ENCODE results near the gene SNX4. TPM values are rescaled to one million over a fixed set of nuclear protein-coding genes. Genes with fewer than 3 reads are reported as not detected.

SNX4 gene
- total RNA-seq, 4 donors from 2014 or later: 66.5 to 112 (median 82.1) TPM

GRCh38 chr3:125433611-125434041, 86.4 kb downstream of the SNX4 start:
- Histone ChIP-seq H3K36me3 (no peaks in the 10 kb centered on the region), H3K4me1 (peaks cover 0 to 9% (median 0%) of the 10 kb centered on the region in 4 donors), H3K27me3 (no peaks in the 10 kb centered on the region), H3K9me3 (no peaks in the 10 kb centered on the region), H3K27ac (no peak overlapping the region), H3K4me3 (no peak overlapping the region)
- TF ChIP-seq POLR2A (IDR thresholded peaks at IDR 0.05): no peak
- TF ChIP-seq CTCF (IDR thresholded peaks at IDR 0.05): no peak
- no peak for TF ChIP-seq POLR2AphosphoS5 (IDR thresholded peaks at IDR 0.05)
- no peak for TF ChIP-seq EP300 (IDR thresholded peaks at IDR 0.05; ENCODE audit: low read depth)
- in situ Hi-C loops (cut with MboI; ENCODE audit: low pct_ligation_motif_present in 1 of 4, low pct_unique_long_range_greater_than_20kb in 1 of 4, low sequenced_read_pairs in 3 of 4): loop anchor here (10.0 to 25.0 kb wide), 5 partner anchors 271 to 671 kb away; partner anchors contain the start of gene MUC13 (in 1 of the 4)
- no peak for DNase-seq
- 93% methylated on average over 4 of the region's 6 CpGs; no CpG with 5 or more reads in 1 of the 2 donors for WGBS, 2 donors (ENCODE audit: low coverage in 1 of 2)
- intact Hi-C loops (cut with DNase I; ENCODE audit: low total_unique reads): loop anchor here (10.0 kb wide), 1 partner anchor 509 kb away; no protein-coding TSS in a partner anchor

GRCh38 chr3:125433091-125433534, 86.9 kb downstream of the SNX4 start:
- Histone ChIP-seq H3K4me3 (no peak overlapping the region), H3K4me1 (peaks cover 0 to 5% (median 0%) of the 10 kb centered on the region in 4 donors), H3K36me3 (no peaks in the 10 kb centered on the region), H3K27me3 (no peaks in the 10 kb centered on the region), H3K27ac (no peak overlapping the region), H3K9me3 (no peaks in the 10 kb centered on the region)
- in situ Hi-C loops (cut with MboI; ENCODE audit: low pct_ligation_motif_present in 1 of 4, low pct_unique_long_range_greater_than_20kb in 1 of 4, low sequenced_read_pairs in 3 of 4) (loop anchor here (10.0 to 25.0 kb wide), 5 partner anchors 271 to 671 kb away; partner anchors contain the start of gene MUC13 (in 1 of the 4)), intact Hi-C loops (cut with DNase I; ENCODE audit: low total_unique reads) (loop anchor here (10.0 kb wide), 1 partner anchor 508 kb away; no protein-coding TSS in a partner anchor)
- TF ChIP-seq POLR2A (IDR thresholded peaks at IDR 0.05) (no peak), CTCF (IDR thresholded peaks at IDR 0.05) (no peak), POLR2AphosphoS5 (IDR thresholded peaks at IDR 0.05) (no peak), EP300 (IDR thresholded peaks at IDR 0.05; ENCODE audit: low read depth) (no peak)
- WGBS, 2 donors (ENCODE audit: low coverage in 1 of 2): 73 to 84% methylated on average over 5 to 6 of the region's 6 CpGs
- no peak for DNase-seq

GRCh38 chr3:125431912-125432790, 87.9 kb downstream of the SNX4 start:
- intact Hi-C loops (cut with DNase I; ENCODE audit: low total_unique reads): loop anchor here (10.0 kb wide), 1 partner anchor 507 kb away; no protein-coding TSS in a partner anchor
- Histone ChIP-seq H3K36me3 (no peaks in the 10 kb centered on the region), H3K27me3 (no peaks in the 10 kb centered on the region), H3K9me3 (no peaks in the 10 kb centered on the region), H3K27ac (no peak overlapping the region), H3K4me1 (no peaks in the 10 kb centered on the region), H3K4me3 (no peak overlapping the region)
- 91 to 100% methylated on average over 3 to 5 of the region's 5 CpGs for WGBS, 2 donors (ENCODE audit: low coverage in 1 of 2)
- TF ChIP-seq EP300 (IDR thresholded peaks at IDR 0.05; ENCODE audit: low read depth) (no peak), POLR2AphosphoS5 (IDR thresholded peaks at IDR 0.05) (no peak), POLR2A (IDR thresholded peaks at IDR 0.05) (no peak), CTCF (IDR thresholded peaks at IDR 0.05) (no peak)
- in situ Hi-C loops (cut with MboI; ENCODE audit: low pct_ligation_motif_present in 1 of 4, low pct_unique_long_range_greater_than_20kb in 1 of 4, low sequenced_read_pairs in 3 of 4): loop anchor here (10.0 to 25.0 kb wide), 5 partner anchors 270 to 670 kb away; partner anchors contain the start of gene MUC13 (in 1 of the 4)
- DNase-seq: no peak

- intact Hi-C loops (cut with DNase I; ENCODE audit: low total_unique reads): loop anchor here (10.0 kb wide), 1 partner anchor 507 kb away; no protein-coding TSS in a partner anchor
- H3K27me3 ChIP-seq: no peaks in the 10 kb centered on the region
- TF ChIP-seq EP300 (IDR thresholded peaks at IDR 0.05; ENCODE audit: low read depth): no peak
- TF ChIP-seq POLR2AphosphoS5 (IDR thresholded peaks at IDR 0.05): no peak
- no peak for TF ChIP-seq CTCF (IDR thresholded peaks at IDR 0.05)
- no peak for TF ChIP-seq POLR2A (IDR thresholded peaks at IDR 0.05)
- 90 to 100% methylated on average over 1 to 2 of the region's 2 CpGs for WGBS, 2 donors (ENCODE audit: low coverage in 1 of 2)
- no peaks in the 10 kb centered on the region for H3K36me3 ChIP-seq
- in situ Hi-C loops (cut with MboI; ENCODE audit: low pct_ligation_motif_present in 1 of 4, low pct_unique_long_range_greater_than_20kb in 1 of 4, low sequenced_read_pairs in 3 of 4): loop anchor here (10.0 to 25.0 kb wide), 5 partner anchors 269 to 669 kb away; partner anchors contain the start of gene MUC13 (in 1 of the 4)
- H3K4me1 ChIP-seq: no peaks in the 10 kb centered on the region
- H3K4me3 ChIP-seq: no peak overlapping the region
- no peak overlapping the region for H3K27ac ChIP-seq
- no peaks in the 10 kb centered on the region for H3K9me3 ChIP-seq
- DNase-seq: no peak
These were observed 88.6 kb downstream of the SNX4 start for GRCh38 chr3:125431391-125431790.
